Fibroblast of upper back skin (primary cell): ENCODE results near the gene CERS6.

Experiments used
- DNase-seq: peaks from one replicate; pipeline ENCODE4 v3.0.0-alpha.2; 2013

The CERS6 gene

DNA sequence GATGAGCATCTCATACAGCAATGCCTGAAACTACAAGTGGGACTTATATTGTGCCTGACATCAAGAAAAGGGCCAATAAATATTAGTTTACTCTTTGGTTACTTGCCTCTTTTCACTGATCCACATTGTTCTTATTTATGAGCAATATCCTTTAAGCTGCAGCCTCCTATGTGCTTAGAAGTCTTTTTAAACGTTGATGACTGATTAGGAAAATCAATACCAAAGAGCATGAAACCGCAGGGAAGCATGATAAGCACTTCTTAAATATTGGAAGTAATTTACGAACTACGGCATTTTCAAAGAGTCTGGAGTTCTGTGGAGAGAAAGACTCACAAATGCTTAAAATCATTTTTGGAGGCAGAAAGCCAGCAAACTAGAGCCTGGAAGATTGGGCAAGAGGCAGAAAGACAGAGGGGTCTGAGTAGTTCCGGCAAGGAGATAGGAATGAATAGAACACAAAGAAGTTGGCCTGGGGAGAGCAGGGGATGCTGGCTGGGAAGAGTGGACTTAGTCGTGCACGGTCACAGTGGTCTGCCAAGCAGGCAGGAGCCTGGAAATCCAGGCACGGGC is 223.8 kb downstream of the CERS6 start:
- DNase-seq, result no peak

GRCh38 chr2:168683996-168684395 is 227.9 kb downstream of the CERS6 start:
- no peak for DNase-seq

DNA sequence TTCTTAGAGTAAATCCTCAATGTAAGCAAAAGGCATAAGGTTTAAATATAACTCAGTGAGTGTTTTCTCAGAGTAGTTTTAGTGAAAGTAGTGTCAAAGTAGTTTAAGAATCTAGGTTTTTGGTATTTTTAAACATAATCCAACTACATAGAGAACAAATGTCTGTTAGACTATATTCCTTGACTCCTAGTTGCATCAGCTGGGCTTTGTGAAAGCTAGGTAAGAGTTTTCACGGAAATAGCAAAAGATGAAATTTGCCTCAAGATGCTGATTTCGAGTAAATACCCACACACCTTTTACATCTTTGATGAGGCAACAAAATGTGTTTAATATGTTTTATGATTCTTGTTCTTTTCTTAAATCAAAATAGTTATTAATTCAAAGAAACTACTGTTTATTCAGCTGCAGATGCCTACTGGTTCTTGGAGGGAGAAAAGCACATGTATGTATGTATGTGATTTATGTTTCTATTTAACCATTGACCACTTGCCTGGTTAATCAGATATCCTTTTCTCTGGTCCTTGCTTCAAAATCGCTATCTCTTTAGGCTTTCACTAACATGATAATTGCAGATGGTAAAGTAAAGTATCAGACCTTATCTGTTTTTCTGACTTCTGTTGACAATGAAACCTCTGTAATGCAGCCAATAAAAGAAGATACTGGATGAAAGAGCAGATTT is 229.0 kb downstream of the CERS6 start:
- DNase-seq, result no peak

GRCh38 chr2:168685600-168686451 is 229.8 kb downstream of the CERS6 start:
- no peak for DNase-seq

- peak; percentile 15 for DNase-seq
Observed at GRCh38 chr2:168686452-168687191, 230.6 kb downstream of the CERS6 start.

- DNase-seq, result peak; percentile 35
Observed at GRCh38 chr2:168687314-168687713, 231.2 kb downstream of the CERS6 start.

GRCh38 chr2:168690381-168690885 is 234.4 kb downstream of the CERS6 start:
- DNase-seq, result no peak

DNA sequence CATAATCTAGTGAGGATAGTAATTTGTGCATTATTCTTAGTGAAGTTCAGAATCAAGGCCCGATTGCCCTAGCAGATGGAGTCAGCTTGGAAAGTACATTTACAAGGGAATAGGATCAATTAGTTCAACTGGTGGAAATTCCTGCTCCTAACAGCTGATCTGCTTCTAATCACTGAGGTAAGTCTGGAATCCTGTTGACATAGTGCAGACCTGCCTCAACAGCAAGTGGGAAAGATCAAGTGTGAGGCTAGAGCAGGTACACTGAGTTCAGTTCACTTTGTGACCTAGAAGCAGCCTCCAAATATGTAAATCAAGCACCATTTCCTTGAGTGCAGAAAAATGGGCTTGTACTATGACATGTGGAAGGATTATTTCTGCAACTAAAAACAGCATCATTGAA is 235.1 kb downstream of the CERS6 start:
- no peak for DNase-seq

DNA sequence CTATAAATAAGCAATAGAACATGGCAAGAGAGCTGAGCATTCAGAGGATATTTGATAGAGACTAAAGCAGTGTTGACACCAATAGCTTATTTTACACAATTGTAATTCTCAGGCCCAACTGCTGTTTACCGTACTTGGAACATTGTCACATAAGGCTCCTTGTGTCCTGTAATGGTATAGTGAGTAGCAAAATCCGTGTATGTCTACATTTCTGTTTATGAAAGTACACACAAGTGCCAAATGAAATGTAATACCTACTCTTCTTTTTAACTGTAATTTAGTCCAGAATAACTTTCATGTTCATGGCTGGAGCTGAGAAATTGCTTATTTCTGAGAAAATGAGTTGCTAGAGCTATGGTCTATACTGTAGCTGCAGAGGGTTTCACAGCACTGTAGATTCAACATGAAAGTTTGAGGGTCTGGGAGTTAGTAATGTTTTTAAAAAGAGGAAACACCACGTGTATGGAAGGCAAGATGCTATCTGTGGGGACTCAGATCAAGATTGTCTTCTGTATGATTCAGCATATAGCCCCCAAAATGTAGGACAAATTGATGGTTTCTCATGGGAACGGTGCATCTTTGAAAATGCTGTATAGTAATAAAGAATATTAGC is 236.2 kb downstream of the CERS6 start:
- no peak for DNase-seq

- no peak for DNase-seq
Observed at GRCh38 chr2:168694173-168694572, 238.1 kb downstream of the CERS6 start.

DNA sequence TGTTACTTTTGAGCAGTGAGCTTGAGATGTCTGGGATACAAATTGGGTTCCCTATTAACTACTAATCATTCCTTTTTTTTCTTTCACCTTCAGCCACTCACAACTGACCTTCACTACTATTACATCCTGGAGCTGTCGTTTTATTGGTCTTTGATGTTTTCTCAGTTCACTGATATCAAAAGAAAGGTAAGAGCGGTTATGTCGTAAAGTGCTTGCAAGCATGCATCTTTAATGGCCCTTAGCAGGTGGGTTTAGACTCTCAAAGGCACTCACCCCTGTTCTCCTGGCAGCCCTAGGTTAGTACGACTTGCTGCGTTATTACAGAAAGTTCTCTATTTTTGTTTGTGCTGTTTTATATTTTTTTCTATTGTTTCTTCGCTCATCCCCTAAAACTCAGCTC is 238.8 kb downstream of the CERS6 start:
- DNase-seq, result no peak

DNA sequence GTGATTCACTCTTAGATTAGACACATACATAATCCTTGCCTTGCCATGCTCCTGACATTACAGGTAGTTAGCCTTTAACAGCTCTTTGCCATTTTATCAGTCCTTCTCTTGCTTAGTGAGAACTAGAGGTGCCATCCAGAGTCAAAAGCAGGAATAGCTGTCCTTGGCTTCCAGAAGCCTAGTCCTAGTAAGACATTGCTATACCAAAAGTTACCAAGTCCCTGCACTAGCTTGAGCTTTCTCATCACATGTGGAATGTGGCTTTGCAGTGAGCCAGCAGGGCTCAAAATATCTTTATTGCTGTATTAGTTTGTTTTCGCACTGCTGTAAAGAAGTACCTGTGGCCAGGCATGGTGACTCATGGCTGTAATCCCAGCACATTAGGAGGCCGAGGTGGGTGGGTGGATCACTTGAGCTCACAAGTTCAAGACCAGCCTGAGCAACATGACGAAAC is 241.6 kb downstream of the CERS6 start:
- DNase-seq, result peak; percentile 6

- no peak for DNase-seq
Observed at GRCh38 chr2:168698969-168699368, 242.9 kb downstream of the CERS6 start.

DNA sequence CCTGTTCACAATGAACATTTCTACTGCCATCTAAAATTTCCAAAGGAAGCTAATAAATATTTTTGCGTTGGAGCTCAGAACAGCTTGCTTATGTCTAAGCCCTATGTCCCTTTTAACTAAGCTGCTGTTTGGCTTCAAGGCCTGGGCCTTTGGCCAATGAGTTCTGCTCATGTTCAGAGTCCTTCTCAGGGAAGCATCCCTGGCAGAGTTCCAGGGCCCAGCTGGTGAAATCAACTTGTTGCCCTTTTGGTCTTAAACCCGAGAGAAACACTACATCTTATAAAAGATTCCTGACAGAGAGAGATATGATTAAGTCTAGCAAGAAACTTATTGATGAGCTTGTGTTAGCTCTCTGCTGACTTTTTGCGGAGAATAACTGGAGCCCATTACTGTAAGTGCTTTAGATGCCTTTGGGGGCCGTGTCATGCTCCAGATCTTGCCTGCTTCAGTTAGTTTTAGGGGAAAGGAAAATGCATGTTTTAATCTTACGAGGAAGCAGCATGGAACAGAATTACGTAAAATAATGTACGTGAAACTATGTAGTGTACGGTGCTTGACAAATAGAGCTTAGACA is 243.9 kb downstream of the CERS6 start:
- peak; percentile 71 for DNase-seq

GRCh38 chr2:168700615-168701245 is 244.7 kb downstream of the CERS6 start:
- DNase-seq, result peak; percentile 25

DNA sequence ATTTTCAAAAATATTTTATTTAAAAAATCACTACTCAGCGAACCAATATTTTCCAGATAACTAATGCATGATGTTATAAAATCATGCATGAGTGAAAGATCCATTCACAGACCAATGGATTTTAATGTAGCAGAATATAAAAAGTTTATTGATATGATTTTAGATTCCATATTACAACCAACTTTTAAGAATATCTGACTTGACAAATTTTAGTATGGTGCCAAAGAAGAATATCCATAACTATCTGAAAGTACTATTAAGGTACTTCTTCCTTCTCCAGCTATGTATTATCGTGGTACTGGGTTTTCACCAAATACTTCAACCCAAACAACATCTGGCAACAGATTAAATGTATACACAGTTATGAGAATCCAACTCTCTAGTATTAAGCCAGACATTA is 246.5 kb downstream of the CERS6 start:
- DNase-seq, result no peak

- no peak for DNase-seq
Observed at GRCh38 chr2:168703926-168704325, 247.9 kb downstream of the CERS6 start.

- peak; percentile 39 for DNase-seq
Observed at GRCh38 chr2:168705534-168706470, 249.7 kb downstream of the CERS6 start.

- DNase-seq, result no peak
Observed at GRCh38 chr2:168706806-168707205, 250.7 kb downstream of the CERS6 start.

DNA sequence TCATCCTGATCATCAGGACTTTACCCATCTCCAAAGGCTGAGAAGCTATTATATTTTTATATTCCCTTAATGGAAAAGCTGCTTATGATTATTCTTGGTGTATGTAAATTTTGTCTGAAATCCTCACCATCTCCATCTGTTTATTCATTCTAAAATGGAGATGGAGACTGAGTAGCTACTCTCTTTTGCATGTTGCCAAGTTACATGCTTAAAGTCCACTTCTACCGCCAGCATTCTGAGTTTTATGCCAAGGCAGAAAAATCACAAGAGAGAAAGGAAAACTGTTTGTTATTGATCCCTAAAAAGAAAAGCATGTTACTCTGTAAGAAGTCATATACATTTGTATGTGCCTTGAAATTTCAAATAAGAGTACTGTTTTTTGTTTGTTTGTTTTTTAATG is 252.0 kb downstream of the CERS6 start:
- DNase-seq, result no peak
